NCI-H524 (cell line): ENCODE data around the gene MICALL1.
"Not testable (repeated sequence)": the region's sequence is repeated elsewhere in the genome, so short reads cannot be mapped to it uniquely, and the experiment has no call there.

Experiments
- DNase-seq, 2 experiments: peaks; one replicate each; lab custom pipeline; 2025; lab: John Stamatoyannopoulos, UW

MICALL1 gene

DNA sequence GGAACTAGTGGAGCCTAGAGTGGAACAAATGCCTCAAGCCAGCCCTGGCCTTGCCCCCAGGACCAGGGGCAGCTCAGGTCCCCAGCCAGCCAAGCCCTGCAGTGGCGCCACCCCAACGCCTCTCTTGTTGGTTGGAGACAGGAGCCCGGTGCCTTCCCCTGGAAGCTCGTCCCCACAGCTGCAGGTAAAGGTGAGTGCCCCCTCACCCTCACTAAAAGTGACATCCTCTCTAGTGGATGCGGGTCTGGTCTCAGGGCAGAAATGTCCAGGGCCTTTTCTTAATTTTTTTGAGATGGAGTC lies 21.5 kb downstream of the MICALL1 start:
- no peak for DNase-seq

GRCh38 chr22:37929390-37929789 lies 23.3 kb downstream of the MICALL1 start:
- no peak for DNase-seq

DNA sequence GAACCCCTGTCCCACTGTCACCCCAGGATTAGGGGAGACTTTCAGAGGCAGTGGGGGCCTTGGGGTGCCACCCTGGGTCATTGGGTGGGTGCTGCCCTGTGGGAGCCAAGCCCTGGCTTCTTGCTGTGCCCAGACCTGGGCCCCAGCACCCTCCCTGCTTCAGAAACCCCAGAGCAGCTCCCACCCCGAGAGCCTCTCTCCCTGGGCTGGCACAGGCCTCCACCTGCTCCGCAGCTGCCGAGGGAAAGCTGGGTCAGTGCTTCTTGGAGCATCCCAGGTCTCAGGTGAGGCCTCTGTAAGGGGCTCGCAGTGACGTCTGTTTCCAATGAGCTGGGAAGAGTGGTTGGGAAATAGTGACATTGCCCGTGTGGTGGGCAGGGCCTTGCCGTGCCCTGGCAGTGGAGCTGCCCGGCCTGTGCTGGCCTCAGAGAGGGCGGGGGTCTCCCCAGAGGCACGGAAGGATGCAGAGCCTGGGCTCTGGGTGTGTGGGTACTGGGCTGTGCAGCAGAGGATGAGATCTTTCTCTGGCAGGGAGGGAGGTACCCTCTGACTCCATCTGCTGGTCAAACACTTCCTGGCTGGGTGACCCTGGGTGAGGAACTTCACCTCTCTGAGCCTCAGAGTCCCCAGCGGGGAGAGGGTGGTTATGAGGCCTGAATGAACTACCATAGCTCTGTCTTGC lies 24.3 kb downstream of the MICALL1 start:
- DNase-seq, result peak in 1 of 2 experiments; percentile 12

- DNase-seq, result no peak
Measured at GRCh38 chr22:37930952-37931440, 24.9 kb downstream of the MICALL1 start.

DNA sequence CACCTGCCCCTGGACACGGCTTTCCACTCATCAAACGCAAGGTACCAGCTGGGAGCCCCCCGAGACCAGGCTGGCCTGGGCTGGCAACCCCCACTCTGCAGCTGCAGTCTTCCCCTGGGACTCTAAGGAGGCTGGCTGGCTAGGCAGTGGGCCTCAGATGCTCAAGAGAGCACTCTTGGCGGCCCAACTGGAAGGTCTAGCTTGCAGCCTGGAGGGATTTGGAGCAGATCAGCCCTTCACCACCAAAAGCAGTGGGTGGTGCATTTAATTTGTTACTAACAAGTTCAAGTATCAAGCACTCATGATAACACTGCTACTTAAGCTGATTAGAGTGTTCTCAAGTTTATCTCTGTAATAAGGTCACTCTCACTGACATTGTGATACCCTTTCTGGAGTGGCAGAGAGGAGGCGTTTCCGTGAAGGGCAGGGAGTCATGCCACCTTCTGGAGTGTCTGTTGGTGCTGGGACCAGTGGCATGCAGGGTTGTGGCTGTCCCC lies 25.8 kb downstream of the MICALL1 start:
- DNase-seq, result peak; percentile 51 to 65

DNA sequence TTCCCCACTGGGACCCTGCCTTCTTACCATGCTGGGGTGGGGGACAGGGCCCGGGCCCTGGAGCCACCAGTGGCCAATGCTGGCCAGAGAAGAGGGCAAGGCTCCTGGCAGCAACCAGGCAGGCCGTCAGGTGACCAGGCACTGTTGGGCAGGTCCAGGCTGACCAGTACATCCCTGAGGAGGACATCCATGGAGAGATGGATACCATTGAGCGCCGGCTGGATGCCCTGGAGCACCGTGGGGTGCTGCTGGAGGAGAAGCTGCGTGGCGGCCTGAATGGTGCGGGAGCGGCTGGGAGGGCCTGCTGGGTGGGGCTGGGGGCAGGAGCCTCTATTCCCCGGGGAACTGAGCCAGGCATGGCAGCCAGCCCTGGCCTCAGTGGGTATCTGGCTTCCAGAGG lies 26.3 kb downstream of the MICALL1 start:
- no peak for DNase-seq

DNA sequence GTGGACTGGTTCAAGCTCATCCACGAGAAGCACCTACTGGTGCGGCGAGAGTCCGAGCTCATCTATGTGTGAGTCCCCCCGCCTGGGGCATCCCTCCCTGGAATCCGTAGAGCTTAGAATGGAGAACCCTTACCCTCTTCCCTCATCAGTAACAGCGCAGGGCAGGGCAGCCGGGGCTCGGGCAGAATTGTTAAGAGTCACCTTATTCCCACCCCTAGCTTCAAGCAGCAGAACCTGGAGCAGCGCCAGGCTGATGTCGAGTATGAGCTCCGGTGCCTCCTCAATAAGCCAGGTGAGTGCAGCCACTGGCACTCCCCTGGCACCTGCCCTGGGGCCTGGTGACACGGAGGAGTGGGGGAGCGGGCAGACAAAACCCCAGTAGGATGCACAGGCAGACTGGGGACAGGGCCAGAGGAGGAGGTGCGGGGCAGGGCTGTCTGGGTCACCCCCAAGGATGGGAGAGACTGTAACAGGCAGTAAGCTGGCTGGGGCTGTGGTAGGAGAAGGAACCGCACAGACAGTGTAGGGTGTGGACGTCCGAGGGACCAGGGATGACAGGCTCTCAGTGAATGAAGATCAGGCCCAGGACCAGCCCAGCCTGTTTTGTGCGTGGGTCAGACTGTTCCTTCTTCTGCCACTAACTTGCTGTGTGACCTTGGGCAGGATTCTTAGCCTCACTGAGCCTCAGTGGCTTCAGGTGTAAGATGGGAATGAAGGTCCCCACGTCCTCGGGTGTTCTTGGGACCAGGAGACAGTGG lies 26.9 kb downstream of the MICALL1 start:
- no peak for DNase-seq

DNA sequence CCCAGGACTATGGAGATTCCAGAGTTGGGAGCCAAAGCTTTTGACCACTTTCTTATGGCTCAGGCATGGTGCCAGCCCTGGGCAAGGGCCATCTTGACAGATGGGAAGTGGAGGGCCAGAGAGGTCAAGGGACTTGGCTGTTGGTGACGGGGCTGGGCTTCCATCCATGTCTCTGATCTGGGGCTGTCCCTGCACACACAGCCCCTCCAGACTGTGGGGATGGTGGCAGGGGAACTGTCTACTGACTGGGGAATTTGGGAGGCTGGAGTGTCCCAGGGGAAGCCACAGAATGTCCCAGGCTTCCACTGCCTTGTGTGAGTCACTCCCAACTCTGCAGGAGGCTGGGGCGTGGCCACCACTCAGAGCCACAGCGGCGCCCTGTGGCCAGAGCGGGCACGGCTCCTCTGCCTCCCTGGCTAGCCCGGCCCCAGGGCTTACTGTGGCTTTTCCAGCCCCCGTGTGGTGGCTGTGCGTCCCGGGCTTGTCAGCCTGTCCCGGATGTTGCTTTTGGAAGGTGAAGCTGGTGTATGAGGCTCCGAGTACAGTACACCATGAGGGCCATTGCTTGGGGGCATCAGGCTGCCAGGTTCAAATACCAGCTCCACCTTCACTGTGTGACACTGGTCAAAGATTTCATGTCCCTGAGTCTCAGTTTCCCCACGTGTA lies 27.7 kb downstream of the MICALL1 start:
- DNase-seq, result peak; percentile 70 to 83

- DNase-seq, result no peak
Measured at GRCh38 chr22:37940698-37941376, 34.7 kb downstream of the MICALL1 start.

DNA sequence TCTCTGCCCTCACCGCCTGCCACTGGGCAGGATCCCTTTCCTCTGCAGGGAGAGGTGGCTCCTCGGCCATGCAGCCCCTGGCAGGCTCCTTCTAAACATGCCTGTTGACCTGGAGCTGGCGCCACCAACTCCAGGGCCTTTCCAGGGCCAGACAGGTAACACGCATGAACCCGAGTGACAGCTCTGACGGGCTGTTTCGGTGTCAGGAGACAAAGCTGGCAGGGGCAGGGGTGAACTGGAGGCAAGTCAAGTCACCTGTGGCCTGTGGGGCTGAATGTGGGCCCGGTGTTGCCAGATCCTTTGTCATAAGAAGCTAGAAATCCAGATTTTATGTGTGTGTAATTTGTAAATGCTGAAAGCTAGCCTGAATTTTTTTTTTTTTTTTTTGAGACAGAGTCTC lies 36.0 kb downstream of the MICALL1 start:
- no peak for DNase-seq

DNA sequence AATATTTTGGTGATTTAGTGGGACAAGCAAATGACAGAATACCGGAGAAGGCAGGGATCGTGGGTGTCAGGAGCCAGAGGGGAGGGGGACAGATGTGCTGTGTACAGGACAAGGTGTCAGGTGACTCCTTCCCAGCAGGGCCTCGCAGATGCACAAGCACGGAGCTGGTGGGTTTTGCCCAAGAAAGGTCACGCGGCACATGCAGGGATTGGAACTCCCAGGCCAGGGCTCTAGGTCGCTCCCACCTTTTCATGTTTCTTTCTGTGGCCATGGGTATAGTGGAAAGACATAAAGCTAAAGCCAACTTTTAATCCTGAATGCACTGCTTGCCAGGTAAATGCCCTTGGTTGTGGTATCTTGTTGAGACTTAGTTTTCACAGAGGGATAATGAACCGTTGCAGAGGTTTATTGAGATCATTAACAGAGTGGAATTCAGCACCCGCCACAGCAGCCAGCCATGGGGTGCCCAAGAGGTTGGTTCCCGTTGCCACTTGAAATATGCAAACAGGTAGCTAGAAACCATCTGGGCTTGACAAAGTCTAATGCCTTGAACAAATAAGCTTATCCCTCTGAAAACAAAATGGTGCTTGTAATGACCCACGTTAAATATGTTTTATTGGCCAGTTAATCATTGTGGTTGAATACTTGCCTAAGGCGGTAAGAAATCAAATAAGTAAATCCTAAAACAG lies 37.2 kb downstream of the MICALL1 start:
- DNase-seq, result no peak

GRCh38 chr22:37943825-37944198 lies 37.7 kb downstream of the MICALL1 start:
- no peak for DNase-seq

GRCh38 chr22:37944423-37944822 lies 38.3 kb downstream of the MICALL1 start:
- DNase-seq, result not testable (repeated sequence)

DNA sequence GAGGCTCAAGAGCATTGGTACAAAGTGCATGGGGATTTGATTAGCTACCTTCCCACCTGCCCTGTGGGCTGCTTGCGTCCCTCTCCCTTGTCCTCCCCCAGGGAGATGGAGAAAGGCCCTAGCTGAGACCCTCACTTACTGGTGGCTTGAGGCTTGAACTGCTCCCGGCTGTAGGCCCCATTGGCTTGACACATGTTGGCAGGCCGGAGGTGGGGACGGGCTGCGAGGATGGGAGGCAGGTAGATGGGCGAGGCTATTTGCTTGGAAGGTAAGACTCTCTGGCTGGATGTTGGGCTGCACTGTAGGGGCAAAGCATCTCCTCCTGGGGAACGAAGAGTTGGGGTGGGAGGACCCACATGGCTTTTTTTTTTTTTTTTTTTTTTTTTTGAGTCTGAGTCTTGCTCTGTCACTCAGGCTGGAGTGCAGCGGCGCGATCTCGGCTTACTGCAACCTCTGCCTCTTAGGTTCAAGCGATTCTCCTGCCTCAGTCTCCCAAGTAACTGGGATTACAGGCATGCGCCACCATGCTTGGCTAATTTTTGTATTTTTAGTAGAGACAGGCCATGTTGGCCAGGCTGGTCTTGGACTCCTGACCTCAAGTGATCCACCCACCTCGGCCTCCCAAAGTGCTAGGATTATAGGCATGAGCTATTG lies 41.2 kb downstream of the MICALL1 start:
- DNase-seq, result not testable (repeated sequence)

DNA sequence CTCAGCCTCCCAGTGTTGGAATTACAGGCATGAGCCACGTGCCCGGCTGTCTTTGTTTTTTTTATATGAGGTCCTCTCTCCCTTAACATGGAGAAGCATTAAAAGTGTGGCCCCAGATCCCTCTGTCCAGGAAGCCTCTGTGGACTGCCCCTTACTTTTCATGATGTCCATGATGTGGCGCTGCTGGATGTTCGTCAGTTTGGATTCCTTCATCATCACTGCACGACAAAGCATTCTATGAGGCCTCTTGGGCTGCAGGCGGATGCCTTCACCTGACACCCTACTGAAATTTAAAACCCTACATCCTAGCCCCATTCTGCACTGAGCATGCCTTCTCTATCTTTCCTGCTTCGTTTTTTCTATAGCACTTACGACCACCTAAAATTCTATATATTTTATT lies 45.2 kb downstream of the MICALL1 start:
- peak in 1 of 2 experiments; percentile 23 for DNase-seq

- not testable (repeated sequence) for DNase-seq
Measured at GRCh38 chr22:37952629-37953028, 46.5 kb downstream of the MICALL1 start.

DNA sequence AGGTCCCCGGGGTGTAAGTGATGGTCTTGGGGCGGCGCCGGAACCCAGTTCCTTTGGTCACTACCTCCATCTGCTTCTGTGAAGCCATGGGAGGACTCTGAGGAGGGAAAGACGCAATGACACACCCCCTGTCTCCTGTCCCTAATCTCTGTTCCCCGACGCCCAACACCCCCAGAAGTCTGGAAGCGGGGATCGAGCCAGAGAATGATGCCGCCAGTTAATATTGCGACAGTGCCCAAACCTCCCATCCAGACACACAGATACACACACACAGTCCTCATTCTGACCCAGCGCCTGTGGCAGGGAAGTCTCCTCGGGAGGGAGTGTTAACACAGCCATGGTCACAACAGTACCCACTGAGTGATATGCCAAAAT lies 47.0 kb downstream of the MICALL1 start:
- DNase-seq, result no peak

- DNase-seq, result peak; percentile 89 to 96
Measured at GRCh38 chr22:37953437-37954179, 47.5 kb downstream of the MICALL1 start, which contains the start of the genes C22orf23 and POLR2F. C22orf23 (minus strand) TSS chr22:37953601; CDS start chr22:37953149, 452 bp downstream. POLR2F (plus strand) TSS chr22:37953699; CDS start chr22:37953788, 89 bp downstream.

DNA sequence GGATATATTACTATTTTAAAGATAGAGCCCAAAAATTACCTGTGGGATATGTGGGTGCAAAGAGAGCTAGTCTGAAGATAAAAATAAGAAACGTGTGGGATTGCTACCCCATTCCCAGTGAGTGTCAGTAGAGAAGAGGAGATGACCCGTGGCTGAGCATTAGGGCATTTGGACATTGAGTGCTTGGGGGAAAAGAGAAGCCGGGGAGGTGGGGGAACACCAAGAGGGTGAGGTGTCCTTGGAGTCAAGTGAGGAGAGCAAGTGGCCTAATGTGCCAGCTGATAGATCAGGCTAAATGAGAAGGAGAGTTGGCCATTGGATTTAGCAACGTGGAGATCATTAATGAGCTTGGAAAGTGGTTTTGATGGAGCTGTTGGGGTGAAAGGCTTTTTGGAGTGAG lies 48.6 kb downstream of the MICALL1 start:
- no peak for DNase-seq

DNA sequence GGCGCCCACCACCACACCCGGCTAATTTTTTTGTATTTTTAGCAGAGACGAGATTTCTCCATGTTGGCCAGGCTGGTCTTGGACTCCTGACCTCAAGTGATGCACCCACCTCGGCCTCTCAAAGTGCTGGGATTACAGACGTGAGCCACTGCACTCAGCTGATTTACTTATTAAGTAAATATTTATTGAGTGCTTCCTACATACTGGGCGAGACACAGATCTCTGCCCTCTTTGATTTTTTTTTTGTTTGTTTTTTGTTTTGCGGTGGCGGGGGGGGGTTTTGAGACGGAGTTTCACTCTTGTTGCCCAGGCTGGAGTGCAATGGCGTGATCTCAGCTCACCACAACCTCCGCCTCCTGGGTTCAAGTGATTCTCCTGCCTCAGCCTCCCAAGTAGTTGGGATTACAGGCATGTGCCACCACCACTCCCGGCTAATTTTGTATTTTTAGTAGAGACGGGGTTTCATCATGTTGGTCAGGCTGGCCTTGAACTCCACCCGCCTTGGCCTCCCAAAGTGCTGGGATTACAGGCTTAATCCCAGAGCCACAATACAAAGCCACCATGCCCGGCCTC lies 49.8 kb downstream of the MICALL1 start:
- DNase-seq, result not testable (repeated sequence)
